Suprapubic skin (tissue), 3 donors: ENCODE results near the gene NBEA.

ENCODE experiments used
- CTCF ChIP-seq, 2 donors: fragments of 200-600 bp in 1 of 2; fragments of 450-650 bp in 1 of 2; sonication (generic) in 1 of 2; IDR thresholded peaks; one replicate each; pipeline ENCODE4 v1.5.1; 2016 to 2019; ENCODE audit warnings: antibody characterized with exemption in 2 of 2, mild to moderate bottlenecking in 1 of 2, moderate library complexity in 1 of 2
- POLR2A ChIP-seq, 2 donors: fragments of 450-650 bp; IDR thresholded peaks; one replicate each; pipeline ENCODE4 v1.6.1; 2017; ENCODE audit warnings: antibody characterized with exemption in 2 of 2, mild to moderate bottlenecking in 2 of 2, moderate library complexity in 2 of 2

- TF ChIP-seq POLR2A (IDR thresholded peaks at IDR 0.05) (no peak), CTCF (IDR thresholded peaks at IDR 0.05) (no peak)
Observed at GRCh38 chr13:34901572-34901971, 40.5 kb upstream of the NBEA start.
